ENCODE data around the gene LY9.

Gene LY9

GRCh38 chr1:160876311-160876710, 80.3 kb downstream of the LY9 start:
- DNase-seq (ENCODE audit: insufficient read length) (no peak), FAIRE-seq (no peak)
- TF ChIP-seq POLR2AphosphoS5 (IDR thresholded peaks at IDR 0.05; ENCODE audit: low read depth, low read length) (no peak), POLR2A (IDR thresholded peaks at IDR 0.05; ENCODE audit: low read depth, low read length) (no peak), TAF1 (IDR thresholded peaks at IDR 0.05; ENCODE audit: borderline replicate concordance, low read depth, low read length) (no peak)

DNA sequence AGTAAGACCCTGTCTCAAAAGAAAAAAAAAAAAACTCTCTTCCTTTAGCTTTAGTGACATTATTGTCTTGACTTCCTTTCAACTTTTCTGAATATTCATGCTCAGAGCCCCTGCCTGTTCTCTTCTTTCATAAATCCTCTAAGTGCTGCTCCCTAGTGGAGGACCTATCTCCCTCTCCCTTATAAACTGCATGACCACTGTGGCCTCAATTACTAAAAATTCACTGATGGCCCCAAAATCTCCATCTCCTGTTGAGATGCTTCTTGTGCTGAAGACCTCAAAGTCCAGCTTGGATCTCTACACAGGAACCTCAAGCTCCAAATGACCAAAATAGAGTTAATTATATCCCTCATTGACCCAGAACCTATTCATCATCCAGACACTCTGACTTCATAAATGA, 81.2 kb downstream of the LY9 start:
- no peak for DNase-seq (ENCODE audit: insufficient read length)
- FAIRE-seq: no peak
- TF ChIP-seq TAF1 (IDR thresholded peaks at IDR 0.05; ENCODE audit: borderline replicate concordance, low read depth, low read length): no peak
- no peak for TF ChIP-seq POLR2A (IDR thresholded peaks at IDR 0.05; ENCODE audit: low read depth, low read length)
- no peak for TF ChIP-seq POLR2AphosphoS5 (IDR thresholded peaks at IDR 0.05; ENCODE audit: low read depth, low read length)

Data from GM12892 (cell line).